HepG2 (cell line): ENCODE measurements around the gene RAB2B. TPM values are rescaled to one million over a fixed set of nuclear protein-coding genes. Genes with fewer than 3 reads are reported as not detected.

Experiments
- AGO1 ChIP-seq: fragments of 200-400 bp; formaldehyde crosslinking; IDR thresholded peaks from 2 replicates; pipeline ENCODE4 v1.6.1; 2017; ENCODE audit warnings: mild to moderate bottlenecking, low read depth, low read length, moderate library complexity; ENCODE audit not compliant: poor library complexity, severe bottlenecking
- ATF1 ChIP-seq: IDR thresholded peaks from 2 replicates; pipeline ENCODE4 v1.6.1; 2016; ENCODE audit warnings: mild to moderate bottlenecking, control low read depth
- CHD4 ChIP-seq: fragments of 200-600 bp; sonication (generic); IDR thresholded peaks from 2 replicates; pipeline ENCODE4 v1.7.0; 2017; ENCODE audit warnings: mild to moderate bottlenecking, low read length, borderline replicate concordance
- GFI1 ChIP-seq: sonication (generic); formaldehyde crosslinking; IDR thresholded peaks from 2 replicates; pipeline ENCODE4 v1.5.0; 2020; ENCODE audit warnings: missing genetic modification reagents, mild to moderate bottlenecking, borderline replicate concordance
- KLF9 ChIP-seq: IDR thresholded peaks from 2 replicates; pipeline ENCODE4 v1.6.1; 2016; ENCODE audit warnings: low read depth
- RFX1 ChIP-seq: fragments of 450-650 bp; IDR thresholded peaks from 2 replicates; pipeline ENCODE4 v1.6.1; 2017
- THAP11 ChIP-seq: IDR thresholded peaks from 2 replicates; pipeline ENCODE4 v1.6.1; 2016; ENCODE audit warnings: missing biosample characterization, missing genetic modification reagents
- ZBTB1 ChIP-seq: sonication (generic); formaldehyde crosslinking; IDR thresholded peaks from 2 replicates; pipeline ENCODE4 v1.4.0; 2020; ENCODE audit warnings: missing genetic modification reagents, borderline replicate concordance
- ZFP36 ChIP-seq: fragments of 150-350 bp; IDR thresholded peaks from 2 replicates; pipeline ENCODE4 v1.6.1; 2018; ENCODE audit warnings: borderline replicate concordance, low read length, low read depth; ENCODE audit not compliant: partially characterized antibody
- ZNF124 ChIP-seq: sonication (generic); formaldehyde crosslinking; IDR thresholded peaks from 2 replicates; pipeline ENCODE4 v1.4.0; 2020; ENCODE audit warnings: missing genetic modification reagents
- ZNF136 ChIP-seq: sonication (generic); formaldehyde crosslinking; IDR thresholded peaks from 2 replicates; pipeline ENCODE4 v1.8.1; 2022; ENCODE audit warnings: low read depth, mild to moderate bottlenecking, moderate library complexity, missing genetic modification reagents
- ZNF17 ChIP-seq: sonication (generic); formaldehyde crosslinking; IDR thresholded peaks from 2 replicates; pipeline ENCODE4 v1.5.0; 2020; ENCODE audit warnings: mild to moderate bottlenecking, missing genetic modification reagents
- ZNF326 ChIP-seq: sonication (generic); formaldehyde crosslinking; IDR thresholded peaks from 2 replicates; pipeline ENCODE4 v1.4.0; 2020; ENCODE audit warnings: missing genetic modification reagents, borderline replicate concordance
- ZNF335 ChIP-seq: sonication (generic); formaldehyde crosslinking; IDR thresholded peaks from 2 replicates; pipeline ENCODE4 v1.4.0; 2020; ENCODE audit warnings: missing genetic modification reagents
- ZNF530 ChIP-seq: sonication (generic); formaldehyde crosslinking; IDR thresholded peaks from 2 replicates; pipeline ENCODE4 v1.5.0; 2020; ENCODE audit warnings: low read depth, mild to moderate bottlenecking, missing genetic modification reagents
- ZNF589 ChIP-seq: sonication (generic); formaldehyde crosslinking; conservative IDR thresholded peaks from 2 replicates; pipeline ENCODE4 v1.8.0; 2022; ENCODE audit warnings: mild to moderate bottlenecking, moderate library complexity, missing genetic modification reagents
- ZNF7 ChIP-seq: IDR thresholded peaks from 2 replicates; pipeline ENCODE4 v1.6.1; 2016; ENCODE audit warnings: missing biosample characterization, missing genetic modification reagents
- ZNF709 ChIP-seq: sonication (generic); formaldehyde crosslinking; IDR thresholded peaks from 2 replicates; pipeline ENCODE4 v1.5.0; 2020; ENCODE audit warnings: mild to moderate bottlenecking, missing genetic modification reagents
- polyA plus RNA-seq, 8 experiments: library from polyadenylated mRNA; depleted of rRNA in 3 of 8; stranded (reverse) in 7 of 8; unstranded in 1 of 8; fragments of >200 nt; fragmentation: Illumina TruSeq in 4 of 8; extraction: Trizol in 4 of 8; gene quantifications; 2 replicates each; pipeline versions ENCODE4 v1.2.1 to v1.2.3, GENCODE V29; 2011 to 2016; ENCODE audit warnings: low read depth in 4 of 8, missing spikeins in 1 of 8, mixed read lengths in 1 of 8; ENCODE audit not compliant: insufficient read depth in 1 of 8
- total RNA-seq, 5 experiments: library from RNA; depleted of rRNA; stranded (reverse); fragments of >200 nt; fragmentation: Illumina TruSeq; extraction: Trizol; gene quantifications; 2 replicates each; pipeline ENCODE4 v1.2.3, GENCODE V29; 2016; ENCODE audit warnings: low read depth in 1 of 5
- TF ChIP-seq, protein P1 (sequence below): sonication (generic); formaldehyde crosslinking; IDR thresholded peaks from 2 replicates; pipeline ENCODE4 v1.4.0; 2020; ENCODE audit warnings: missing genetic modification reagents, borderline replicate concordance
- TF ChIP-seq, protein P2 (sequence below): sonication (generic); formaldehyde crosslinking; IDR thresholded peaks from 2 replicates; pipeline ENCODE4 v1.4.0; 2020; ENCODE audit warnings: missing genetic modification reagents; ENCODE audit errors: not compliant biosample characterization
- TF ChIP-seq, protein P3 (sequence below): IDR thresholded peaks from 2 replicates; pipeline ENCODE4 v1.6.1; 2016; ENCODE audit warnings: missing biosample characterization, missing genetic modification reagents, low read depth
- TF ChIP-seq, protein P4 (sequence below): sonication (generic); formaldehyde crosslinking; IDR thresholded peaks from 2 replicates; pipeline ENCODE4 v1.4.0; 2020; ENCODE audit warnings: missing genetic modification reagents

RAB2B gene
- total and polyA plus RNA-seq, 2 of the 13 experiments (the other 11 are each of a cell fraction or from before 2014, with no cell fraction given): 36.0 to 60.6 TPM

DNA sequence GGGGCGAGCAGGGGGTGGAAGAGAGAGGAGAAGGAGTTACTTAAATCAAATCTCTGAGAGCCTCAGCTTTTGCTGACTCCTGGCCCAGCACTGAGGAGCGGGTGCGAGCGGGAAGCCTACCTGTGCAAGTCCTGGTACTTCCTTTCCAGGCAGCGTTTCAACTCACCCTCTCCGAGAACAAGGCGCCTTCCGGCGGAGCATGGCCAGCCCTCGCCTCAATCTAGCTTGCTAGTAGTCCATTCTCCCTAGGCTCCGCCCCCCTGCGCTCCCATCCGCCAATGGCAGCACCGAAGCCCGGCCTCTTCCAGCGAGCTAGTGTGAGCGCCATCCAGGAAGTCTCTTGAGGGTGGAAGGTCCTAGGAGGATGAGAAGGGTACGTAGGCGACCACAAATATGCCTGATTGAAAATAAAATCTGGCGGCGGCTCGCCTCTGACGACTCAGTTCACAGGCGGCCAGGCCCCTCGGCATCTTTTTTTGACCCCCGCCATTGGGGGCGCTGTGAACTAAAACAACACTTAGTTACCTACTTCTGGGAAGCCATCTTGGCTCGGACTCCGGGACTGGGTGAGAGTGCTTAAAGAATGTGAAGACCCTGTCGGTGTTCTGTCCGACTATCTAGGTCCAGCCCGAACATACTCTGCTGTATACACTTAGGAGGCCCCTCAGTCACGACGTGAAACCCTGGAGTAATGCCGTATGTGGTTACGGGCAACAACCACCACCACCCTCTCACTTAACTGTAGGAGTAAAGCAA is 20.7 kb downstream of the RAB2B start, which contains the start of gene CHD8 (continued):
- TF ChIP-seq, protein P1, sequence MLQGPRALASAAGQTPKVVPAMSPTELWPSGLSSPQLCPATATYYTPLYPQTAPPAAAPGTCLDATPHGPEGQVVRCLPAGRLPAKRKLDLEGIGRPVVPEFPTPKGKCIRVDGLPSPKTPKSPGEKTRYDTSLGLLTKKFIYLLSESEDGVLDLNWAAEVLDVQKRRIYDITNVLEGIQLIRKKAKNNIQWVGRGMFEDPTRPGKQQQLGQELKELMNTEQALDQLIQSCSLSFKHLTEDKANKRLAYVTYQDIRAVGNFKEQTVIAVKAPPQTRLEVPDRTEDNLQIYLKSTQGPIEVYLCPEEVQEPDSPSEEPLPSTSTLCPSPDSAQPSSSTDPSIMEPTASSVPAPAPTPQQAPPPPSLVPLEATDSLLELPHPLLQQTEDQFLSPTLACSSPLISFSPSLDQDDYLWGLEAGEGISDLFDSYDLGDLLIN (CRISPR knock-in tag): peak; percentile 75; the same call in 1 of the 2 replicates
- TF ChIP-seq ATF1 (CRISPR knock-in tag): peak; percentile 92
- TF ChIP-seq THAP11 (CRISPR knock-in tag): peak; percentile 97
- TF ChIP-seq ZFP36: no peak
- TF ChIP-seq ZNF589 (CRISPR knock-in tag): no peak
- TF ChIP-seq ZNF709 (CRISPR knock-in tag): peak; percentile 73
- no peak; the same call in 1 of the 2 replicates for TF ChIP-seq KLF9 (CRISPR knock-in tag)
- TF ChIP-seq, protein P2, sequence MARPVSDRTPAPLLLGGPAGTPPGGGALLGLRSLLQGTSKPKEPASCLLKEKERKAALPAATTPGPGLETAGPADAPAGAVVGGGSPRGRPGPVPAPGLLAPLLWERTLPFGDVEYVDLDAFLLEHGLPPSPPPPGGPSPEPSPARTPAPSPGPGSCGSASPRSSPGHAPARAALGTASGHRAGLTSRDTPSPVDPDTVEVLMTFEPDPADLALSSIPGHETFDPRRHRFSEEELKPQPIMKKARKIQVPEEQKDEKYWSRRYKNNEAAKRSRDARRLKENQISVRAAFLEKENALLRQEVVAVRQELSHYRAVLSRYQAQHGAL (CRISPR knock-in tag): no peak
- 0 out of 2 replicates have a peak, but pooled peaks have one; percentile 68 for TF ChIP-seq ZNF124 (CRISPR knock-in tag)
- peak; percentile 84 for TF ChIP-seq AGO1
- TF ChIP-seq ZNF335 (CRISPR knock-in tag): peak; percentile 100
- TF ChIP-seq RFX1: no peak
- TF ChIP-seq ZNF326: no peak
- peak; percentile 72; the same call in 1 of the 2 replicates for TF ChIP-seq ZNF136 (CRISPR knock-in tag)
- TF ChIP-seq, protein P3, sequence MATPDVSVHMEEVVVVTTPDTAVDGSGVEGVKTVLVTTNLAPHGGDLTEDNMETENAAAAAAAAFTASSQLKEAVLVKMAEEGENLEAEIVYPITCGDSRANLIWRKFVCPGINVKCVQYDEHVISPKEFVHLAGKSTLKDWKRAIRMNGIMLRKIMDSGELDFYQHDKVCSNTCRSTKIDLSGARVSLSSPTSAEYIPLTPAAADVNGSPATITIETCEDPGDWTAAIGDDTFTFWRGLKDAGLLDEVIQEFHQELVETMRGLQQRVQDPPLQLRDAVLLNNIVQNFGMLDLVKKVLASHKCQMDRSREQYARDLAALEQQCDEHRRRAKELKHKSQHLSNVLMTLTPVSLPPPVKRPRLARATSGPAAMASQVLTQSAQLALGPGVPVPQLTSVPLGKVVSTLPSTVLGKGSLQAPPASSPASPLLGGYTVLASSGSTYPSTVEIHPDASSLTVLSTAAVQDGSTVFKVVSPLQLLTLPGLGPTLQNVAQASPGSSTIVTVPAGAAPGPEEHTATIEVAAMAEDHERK (CRISPR knock-in tag): peak; percentile 72; the same call in 1 of the 2 replicates
- 0 out of 2 replicates have a peak, but pooled peaks have one; percentile 26 for TF ChIP-seq CHD4
- no peak for TF ChIP-seq ZNF17 (CRISPR knock-in tag)
- TF ChIP-seq ZBTB1 (CRISPR knock-in tag): no peak
- TF ChIP-seq, protein P4, sequence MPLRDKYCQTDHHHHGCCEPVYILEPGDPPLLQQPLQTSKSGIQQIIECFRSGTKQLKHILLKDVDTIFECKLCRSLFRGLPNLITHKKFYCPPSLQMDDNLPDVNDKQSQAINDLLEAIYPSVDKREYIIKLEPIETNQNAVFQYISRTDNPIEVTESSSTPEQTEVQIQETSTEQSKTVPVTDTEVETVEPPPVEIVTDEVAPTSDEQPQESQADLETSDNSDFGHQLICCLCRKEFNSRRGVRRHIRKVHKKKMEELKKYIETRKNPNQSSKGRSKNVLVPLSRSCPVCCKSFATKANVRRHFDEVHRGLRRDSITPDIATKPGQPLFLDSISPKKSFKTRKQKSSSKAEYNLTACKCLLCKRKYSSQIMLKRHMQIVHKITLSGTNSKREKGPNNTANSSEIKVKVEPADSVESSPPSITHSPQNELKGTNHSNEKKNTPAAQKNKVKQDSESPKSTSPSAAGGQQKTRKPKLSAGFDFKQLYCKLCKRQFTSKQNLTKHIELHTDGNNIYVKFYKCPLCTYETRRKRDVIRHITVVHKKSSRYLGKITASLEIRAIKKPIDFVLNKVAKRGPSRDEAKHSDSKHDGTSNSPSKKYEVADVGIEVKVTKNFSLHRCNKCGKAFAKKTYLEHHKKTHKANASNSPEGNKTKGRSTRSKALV (CRISPR knock-in tag): peak; percentile 35; the same call in 1 of the 2 replicates
- peak; percentile 77; the same call in 1 of the 2 replicates for TF ChIP-seq GFI1 (CRISPR knock-in tag)
- no peak for TF ChIP-seq ZNF7 (CRISPR knock-in tag)
- TF ChIP-seq ZNF530 (CRISPR knock-in tag): no peak
